ENCODE results near the gene THEM4. TPM values are rescaled to one million over a fixed set of nuclear protein-coding genes. Genes with fewer than 3 reads are reported as not detected.

The THEM4 gene
- total and polyA plus RNA-seq, 12 donors = 13.9 to 32.5 (median 16.2) TPM

- ATAC-seq (peak in 1 of 8 donors; percentile 22), DNase-seq (no peak)
- H3K4me3 ChIP-seq = no peak overlapping the region
- no peak for TF ChIP-seq CTCF (IDR thresholded peaks at IDR 0.05)
- 37 to 43% methylated on average over 6 of the region's 6 CpGs for WGBS, 2 donors
- no peak overlapping the region for H3K27ac ChIP-seq
- no peaks in the 10 kb centered on the region for H3K36me3 ChIP-seq
- H3K9me3 ChIP-seq = no peaks in the 10 kb centered on the region
- H3K4me1 ChIP-seq = peaks cover 0 to 16% (median 4%) of the 10 kb centered on the region in 9 donors
- H3K27me3 ChIP-seq = peaks cover 0 to 38% (median 7%) of the 10 kb centered on the region in 7 donors
- intact Hi-C loops (cut with DNase I) = no loop called here
Observed at GRCh38 chr1:151846062-151846568, 63.2 kb downstream of the THEM4 start.

GRCh38 chr1:151843398-151843797 lies 65.9 kb downstream of the THEM4 start:
- no peak for TF ChIP-seq CTCF (IDR thresholded peaks at IDR 0.05)
- WGBS, 2 donors = 66 to 83% methylated on average over 2 of the region's 2 CpGs
- Histone ChIP-seq H3K27ac (no peak overlapping the region), H3K4me1 (peaks cover 4 to 28% (median 16%) of the 10 kb centered on the region in 9 donors), H3K36me3 (no peaks in the 10 kb centered on the region), H3K27me3 (peaks cover 8 to 48% (median 30%) of the 10 kb centered on the region in 7 donors), H3K4me3 (no peak overlapping the region), H3K9me3 (no peaks in the 10 kb centered on the region)
- intact Hi-C loops (cut with DNase I) = no loop called here
- ATAC-seq (no peak), DNase-seq (no peak)

GRCh38 chr1:151841141-151841540 lies 68.2 kb downstream of the THEM4 start:
- peaks cover 6 to 29% (median 21%) of the 10 kb centered on the region in 9 donors for H3K4me1 ChIP-seq
- H3K36me3 ChIP-seq = no peaks in the 10 kb centered on the region
- H3K27ac ChIP-seq = no peak overlapping the region
- no peak overlapping the region for H3K4me3 ChIP-seq
- 87 to 97% methylated on average over 2 of the region's 2 CpGs for WGBS, 2 donors
- no peak for TF ChIP-seq CTCF (IDR thresholded peaks at IDR 0.05)
- no peak for ATAC-seq
- peaks cover 13 to 67% (median 44%) of the 10 kb centered on the region in 7 donors for H3K27me3 ChIP-seq
- intact Hi-C loops (cut with DNase I) = no loop called here
- H3K9me3 ChIP-seq = no peaks in the 10 kb centered on the region
- DNase-seq = no peak

GRCh38 chr1:151840421-151840820 lies 68.9 kb downstream of the THEM4 start:
- H3K9me3 ChIP-seq = no peaks in the 10 kb centered on the region
- H3K4me3 ChIP-seq = peak overlapping the region in 3 of 10 donors; percentile 47 to 50 (median 49)
- peak overlapping the region in 1 of 10 donors; percentile 56 for H3K27ac ChIP-seq
- H3K4me1 ChIP-seq = peaks cover 6 to 29% (median 21%) of the 10 kb centered on the region in 9 donors
- ATAC-seq (no peak), DNase-seq (no peak)
- H3K27me3 ChIP-seq = peaks cover 13 to 69% (median 44%) of the 10 kb centered on the region in 7 donors
- intact Hi-C loops (cut with DNase I) = no loop called here
- H3K36me3 ChIP-seq = no peaks in the 10 kb centered on the region
- no peak for TF ChIP-seq CTCF (IDR thresholded peaks at IDR 0.05)

Data from heart right ventricle (tissue), 16 donors.